ENCODE measurements around the gene HS3ST3A1. TPM values are rescaled to one million over a fixed set of nuclear protein-coding genes. Genes with fewer than 3 reads are reported as not detected.
A peak's percentile ranks its signal among the peaks of the same experiment; 100 is the strongest.

Gene HS3ST3A1
- total and polyA plus RNA-seq, 8 donors, result 0.56 to 10.7 (median 1.8) TPM; not detected in 1

- peaks cover 0 to 8% (median 0%) of the 10 kb centered on the region in 3 donors for H3K27me3 ChIP-seq
- no peaks in the 10 kb centered on the region for H3K36me3 ChIP-seq
- TF ChIP-seq POLR2AphosphoS5 (IDR thresholded peaks at IDR 0.05) (no peak), POLR2A (IDR thresholded peaks at IDR 0.05) (no peak), EP300 (IDR thresholded peaks at IDR 0.05) (no peak), CTCF (IDR thresholded peaks at IDR 0.05) (no peak)
- WGBS, 5 donors, result 72 to 92% (median 74%) methylated on average over 3 of the region's 3 CpGs
- peak in 1 of 2 donors; percentile 8 for DNase-seq
- no peaks in the 10 kb centered on the region for H3K4me1 ChIP-seq
- H3K9me3 ChIP-seq, result no peaks in the 10 kb centered on the region
- no peak overlapping the region for H3K27ac ChIP-seq
- H3K4me3 ChIP-seq, result no peak overlapping the region
- intact Hi-C loops (cut with DNase I; ENCODE audit: low total_unique reads), result no loop called here
These were observed 75.9 kb downstream of the HS3ST3A1 start for GRCh38 chr17:13525876-13526275.

GRCh38 chr17:13523164-13523563 is 78.6 kb downstream of the HS3ST3A1 start:
- H3K27ac ChIP-seq, result no peak overlapping the region
- H3K27me3 ChIP-seq, result no peaks in the 10 kb centered on the region
- H3K9me3 ChIP-seq, result peaks cover 0 to 4% (median 0%) of the 10 kb centered on the region in 4 donors
- intact Hi-C loops (cut with DNase I; ENCODE audit: low total_unique reads), result no loop called here
- no peaks in the 10 kb centered on the region for H3K36me3 ChIP-seq
- TF ChIP-seq CTCF (IDR thresholded peaks at IDR 0.05) (no peak), POLR2AphosphoS5 (IDR thresholded peaks at IDR 0.05) (no peak), EP300 (IDR thresholded peaks at IDR 0.05) (no peak), POLR2A (IDR thresholded peaks at IDR 0.05) (no peak)
- DNase-seq, result no peak
- no peak overlapping the region for H3K4me3 ChIP-seq
- 76 to 88% (median 83%) methylated on average over 5 of the region's 5 CpGs for WGBS, 5 donors
- no peaks in the 10 kb centered on the region for H3K4me1 ChIP-seq

- intact Hi-C loops (cut with DNase I; ENCODE audit: low total_unique reads), result no loop called here
- Histone ChIP-seq H3K27ac (no peak overlapping the region), H3K4me1 (no peaks in the 10 kb centered on the region), H3K4me3 (no peak overlapping the region), H3K36me3 (no peaks in the 10 kb centered on the region), H3K27me3 (no peaks in the 10 kb centered on the region), H3K9me3 (peaks cover 0 to 6% (median 0%) of the 10 kb centered on the region in 4 donors)
- DNase-seq, result no peak
- TF ChIP-seq CTCF (IDR thresholded peaks at IDR 0.05) (no peak), POLR2A (IDR thresholded peaks at IDR 0.05) (no peak), EP300 (IDR thresholded peaks at IDR 0.05) (no peak), POLR2AphosphoS5 (IDR thresholded peaks at IDR 0.05) (no peak)
- 70 to 90% (median 79%) methylated on average over 1 of the region's 1 CpG for WGBS, 5 donors
These were observed 79.0 kb downstream of the HS3ST3A1 start for GRCh38 chr17:13522749-13523148.

GRCh38 chr17:13521784-13522183 is 79.9 kb downstream of the HS3ST3A1 start:
- no peaks in the 10 kb centered on the region for H3K27me3 ChIP-seq
- no peak overlapping the region for H3K27ac ChIP-seq
- TF ChIP-seq EP300 (IDR thresholded peaks at IDR 0.05) (no peak), CTCF (IDR thresholded peaks at IDR 0.05) (no peak), POLR2AphosphoS5 (IDR thresholded peaks at IDR 0.05) (no peak), POLR2A (IDR thresholded peaks at IDR 0.05) (no peak)
- intact Hi-C loops (cut with DNase I; ENCODE audit: low total_unique reads), result no loop called here
- no peak overlapping the region for H3K4me3 ChIP-seq
- H3K4me1 ChIP-seq, result no peaks in the 10 kb centered on the region
- WGBS, 5 donors, result 64 to 68% (median 65%) methylated on average over 4 of the region's 4 CpGs
- DNase-seq, result no peak
- peaks cover 0 to 11% (median 0%) of the 10 kb centered on the region in 4 donors for H3K9me3 ChIP-seq
- H3K36me3 ChIP-seq, result no peaks in the 10 kb centered on the region
